HepG2 (cell line): ENCODE data around the gene SMIM45.

Experiments used
- ATAC-seq: fragments of 200-7000 bp; cut with Tn5 transposase; 3 replicates; pipeline ENCODE4 v1.9.1; 2020; ENCODE audit warnings: mild to moderate bottlenecking, moderate library complexity
- BruUV-seq: library from RNA; stranded (reverse); fragments of 400-500 nt; replicated peaks from 2 replicates; lab custom pipeline; 2021; lab: Mats Ljungman, UMichigan
- CTCF ChIA-PET: fragments of 300-600 bp; formaldehyde crosslinking; extraction: SDS; loops from one replicate; lab custom pipeline; 2021; ENCODE audit warnings: low total read pairs, inconsistent platforms, low intra/inter-chr PET ratio; lab: Yijun Ruan, JAX
- POLR2A ChIA-PET: fragments of 350-600 bp; sonication (Branson Sonifier 250); formaldehyde crosslinking; loops from one replicate; lab custom pipeline; 2020; ENCODE audit warnings: antibody characterized with exemption, inconsistent platforms; lab: Yijun Ruan, JAX
- DNase-seq: peaks from one replicate; pipeline ENCODE4 v3.0.0-alpha.2; 2015; ENCODE audit warnings: low spot score
- FAIRE-seq: peaks from 3 replicates; lab custom pipeline; 2011; peaks lifted over from hg19 to GRCh38; lab: Jason Lieb, UNC
- H2AFZ ChIP-seq: one replicate; pipeline ENCODE4 v1.6.1; 2011; ENCODE audit warnings: low read length, inconsistent platforms
- H3K27ac ChIP-seq: fragments of 300-600 bp; 3 replicates; pipeline ENCODE4 v1.8.0; 2011; ENCODE audit warnings: mixed run types, mild to moderate bottlenecking, mixed read lengths, low read length, inconsistent platforms; ENCODE audit not compliant: insufficient read depth; ENCODE audit errors: extremely low read length
- H3K27me3 ChIP-seq, 2 experiments: fragments of 200-600 bp in 1 of 2; 2 replicates in 1 of 2; 3 replicates in 1 of 2; pipeline versions ENCODE4 v1.6.0 to v1.8.0; 2011; ENCODE audit warnings: low read length in 2 of 2, mild to moderate bottlenecking in 2 of 2, moderate library complexity in 2 of 2, inconsistent platforms in 1 of 2; ENCODE audit not compliant: insufficient read depth in 2 of 2, control insufficient read depth in 1 of 2
- H3K36me3 ChIP-seq, 2 experiments: fragments of 200-600 bp in 1 of 2; replicated peaks in 1 of 2; 2 replicates in 1 of 2; 3 replicates in 1 of 2; pipeline versions ENCODE4 v1.5.1 to v1.8.0; 2011; ENCODE audit warnings: low read length in 2 of 2, inconsistent platforms in 1 of 2; ENCODE audit not compliant: insufficient read depth in 2 of 2, control insufficient read depth in 1 of 2
- H3K4me1 ChIP-seq: 2 replicates; pipeline ENCODE4 v1.5.1; 2012; ENCODE audit warnings: low read length, inconsistent platforms; ENCODE audit not compliant: insufficient read depth
- H3K4me2 ChIP-seq: 2 replicates; pipeline ENCODE4 v1.6.0; 2011; ENCODE audit warnings: low read depth, low read length, inconsistent platforms
- H3K4me3 ChIP-seq, 3 experiments: fragments of 200-600 bp in 1 of 3; sonication (generic), shearing (Covaris generic) in 1 of 3; replicated peaks in 1 of 3; 2 replicates each; pipeline ENCODE4 v1.5.1; 2011 to 2016; ENCODE audit warnings: low read length in 3 of 3, inconsistent platforms in 2 of 3, low read depth in 2 of 3, mild to moderate bottlenecking in 2 of 3, control low read depth in 1 of 3, mixed read lengths in 1 of 3; ENCODE audit not compliant: insufficient read depth in 1 of 3
- H3K79me2 ChIP-seq: one replicate; pipeline ENCODE4 v1.6.1; 2011; ENCODE audit warnings: low read length, inconsistent platforms; ENCODE audit not compliant: insufficient read depth
- H3K9ac ChIP-seq: 2 replicates; pipeline ENCODE4 v1.6.0; 2011; ENCODE audit warnings: mild to moderate bottlenecking, low read depth, low read length, inconsistent platforms; ENCODE audit not compliant: insufficient read depth
- H3K9me3 ChIP-seq: 2 replicates; pipeline ENCODE4 v1.5.1; 2012; ENCODE audit warnings: mild to moderate bottlenecking, low read length
- H4K20me1 ChIP-seq: 2 replicates; pipeline ENCODE4 v1.6.0; 2011; ENCODE audit warnings: inconsistent platforms, mild to moderate bottlenecking, low read length, moderate library complexity; ENCODE audit not compliant: insufficient read depth
- GATAD1 ChIP-seq: IDR thresholded peaks from 2 replicates; pipeline ENCODE4 v1.6.1; 2016; ENCODE audit warnings: missing genetic modification reagents, missing compliant biosample characterization
- IRF2 ChIP-seq: IDR thresholded peaks from 2 replicates; pipeline ENCODE4 v1.6.1; 2018; ENCODE audit warnings: missing genetic modification reagents, missing compliant biosample characterization
- MED8 ChIP-seq: sonication (generic); formaldehyde crosslinking; IDR thresholded peaks from 2 replicates; pipeline ENCODE4 v1.8.1; 2023; ENCODE audit warnings: mild to moderate bottlenecking, missing genetic modification reagents; ENCODE audit not compliant: insufficient replicate concordance
- NCOA5 ChIP-seq: sonication (generic); formaldehyde crosslinking; IDR thresholded peaks from 2 replicates; pipeline ENCODE4 v1.4.0; 2020; ENCODE audit warnings: missing genetic modification reagents
- NONO ChIP-seq, 2 experiments: fragments of 450-650 bp in 1 of 2; sonication (generic) in 1 of 2; formaldehyde crosslinking in 1 of 2; IDR thresholded peaks in 1 of 2; conservative IDR thresholded peaks in 1 of 2; 2 replicates each; pipeline versions ENCODE4 v1.6.1 to v1.8.0; 2017 to 2022; ENCODE audit warnings: mild to moderate bottlenecking in 1 of 2, missing genetic modification reagents in 1 of 2, moderate library complexity in 1 of 2
- POLR2A ChIP-seq, 2 experiments: IDR thresholded peaks; 2 replicates each; pipeline ENCODE4 v1.6.1; 2011; ENCODE audit warnings: low read depth in 2 of 2, low read length in 2 of 2, mild to moderate bottlenecking in 1 of 2, moderate library complexity in 1 of 2; ENCODE audit not compliant: insufficient read depth in 1 of 2
- TMF1 ChIP-seq: sonication (generic); formaldehyde crosslinking; IDR thresholded peaks from 2 replicates; pipeline ENCODE4 v1.8.1; 2022; ENCODE audit warnings: low read depth, missing genetic modification reagents
- WIZ ChIP-seq: sonication (generic); formaldehyde crosslinking; IDR thresholded peaks from 2 replicates; pipeline ENCODE4 v1.5.1; 2020; ENCODE audit warnings: mild to moderate bottlenecking, missing genetic modification reagents
- ZNF260 ChIP-seq: sonication (generic); formaldehyde crosslinking; IDR thresholded peaks from 2 replicates; pipeline ENCODE4 v1.4.0; 2020; ENCODE audit warnings: missing genetic modification reagents, low read depth, mild to moderate bottlenecking, borderline replicate concordance
- ZNF282 ChIP-seq: fragments of 450-650 bp; IDR thresholded peaks from 2 replicates; pipeline ENCODE4 v1.6.1; 2018; ENCODE audit not compliant: partially characterized antibody
- ZNF550 ChIP-seq: sonication (generic); formaldehyde crosslinking; IDR thresholded peaks from 2 replicates; pipeline ENCODE4 v1.4.0; 2020; ENCODE audit warnings: mild to moderate bottlenecking, missing genetic modification reagents, borderline replicate concordance
- WGBS: methylation state at CpG from one replicate; pipeline ENCODE4 v1.1.6; 2017; ENCODE audit warnings: low lambda C conversion rate; 5-methylcytosine and 5-hydroxymethylcytosine counted together
- in situ Hi-C: cut with HindIII; loops from 2 replicates; pipeline ENCODE4 v1.10.0; 2017; ENCODE audit warnings: low pct_unique_long_range_greater_than_20kb; ENCODE audit not compliant: extremely low pct_ligation_motif_present
- intact Hi-C: fragments of 100-400 bp; cut with micrococcal nuclease; formaldehyde crosslinking; loops from one replicate; pipeline ENCODE4 v1.10.0; 2022; ENCODE audit not compliant: unreplicated experiment
- TF ChIP-seq, protein P1 (sequence below): IDR thresholded peaks from 2 replicates; pipeline ENCODE4 v1.6.1; 2016; ENCODE audit warnings: low read depth, missing genetic modification reagents, missing compliant biosample characterization
- TF ChIP-seq, protein P2 (sequence below), 2 experiments: sonication (generic) in 1 of 2; formaldehyde crosslinking in 1 of 2; IDR thresholded peaks; 2 replicates each; pipeline versions ENCODE4 v1.6.1 to v1.9.0; 2014 to 2022; ENCODE audit warnings: antibody characterized with exemption in 1 of 2, borderline replicate concordance in 1 of 2, inconsistent platforms in 1 of 2, low read depth in 1 of 2, missing genetic modification reagents in 1 of 2

SMIM45 gene

GRCh38 chr22:41979423-41980250, 27.7 kb downstream of the SMIM45 start:
- DNase-seq, result no peak
- ChIA-PET POLR2A (no interaction called here), CTCF (no interaction called here)
- no peak overlapping the region for H3K4me2 ChIP-seq
- no peak overlapping the region for H3K4me3 ChIP-seq
- H3K27ac ChIP-seq, result no peak overlapping the region
- in situ Hi-C loops, result no loop called here
- H4K20me1 ChIP-seq, result no peaks in the 10 kb centered on the region
- no peak overlapping the region for H2AFZ ChIP-seq
- no peaks in the 10 kb centered on the region for H3K36me3 ChIP-seq
- H3K9ac ChIP-seq, result no peak overlapping the region
- WGBS, result 19% methylated on average over 9 of the region's 9 CpGs
- intact Hi-C loops, result no loop called here
- BruUV-seq, result no TSS peak
- no peak for ATAC-seq
- 0 out of 2 replicates have a peak, but pooled peaks cover 5% of the 10 kb centered on the region for H3K4me1 ChIP-seq
- H3K9me3 ChIP-seq, result no peaks in the 10 kb centered on the region
- no peaks in the 10 kb centered on the region for H3K79me2 ChIP-seq
- peaks cover 5 to 59% of the 10 kb centered on the region in 2 experiments for H3K27me3 ChIP-seq
- FAIRE-seq, result no peak
- no peak for TF ChIP-seq POLR2A (IDR thresholded peaks at IDR 0.05; ENCODE audit: insufficient read depth in 1 of 2, low read depth in 2 of 2, low read length in 2 of 2)
- TF ChIP-seq NCOA5 (CRISPR knock-in tag), result no peak
- TF ChIP-seq WIZ (CRISPR knock-in tag), result no peak
- TF ChIP-seq, protein P1, sequence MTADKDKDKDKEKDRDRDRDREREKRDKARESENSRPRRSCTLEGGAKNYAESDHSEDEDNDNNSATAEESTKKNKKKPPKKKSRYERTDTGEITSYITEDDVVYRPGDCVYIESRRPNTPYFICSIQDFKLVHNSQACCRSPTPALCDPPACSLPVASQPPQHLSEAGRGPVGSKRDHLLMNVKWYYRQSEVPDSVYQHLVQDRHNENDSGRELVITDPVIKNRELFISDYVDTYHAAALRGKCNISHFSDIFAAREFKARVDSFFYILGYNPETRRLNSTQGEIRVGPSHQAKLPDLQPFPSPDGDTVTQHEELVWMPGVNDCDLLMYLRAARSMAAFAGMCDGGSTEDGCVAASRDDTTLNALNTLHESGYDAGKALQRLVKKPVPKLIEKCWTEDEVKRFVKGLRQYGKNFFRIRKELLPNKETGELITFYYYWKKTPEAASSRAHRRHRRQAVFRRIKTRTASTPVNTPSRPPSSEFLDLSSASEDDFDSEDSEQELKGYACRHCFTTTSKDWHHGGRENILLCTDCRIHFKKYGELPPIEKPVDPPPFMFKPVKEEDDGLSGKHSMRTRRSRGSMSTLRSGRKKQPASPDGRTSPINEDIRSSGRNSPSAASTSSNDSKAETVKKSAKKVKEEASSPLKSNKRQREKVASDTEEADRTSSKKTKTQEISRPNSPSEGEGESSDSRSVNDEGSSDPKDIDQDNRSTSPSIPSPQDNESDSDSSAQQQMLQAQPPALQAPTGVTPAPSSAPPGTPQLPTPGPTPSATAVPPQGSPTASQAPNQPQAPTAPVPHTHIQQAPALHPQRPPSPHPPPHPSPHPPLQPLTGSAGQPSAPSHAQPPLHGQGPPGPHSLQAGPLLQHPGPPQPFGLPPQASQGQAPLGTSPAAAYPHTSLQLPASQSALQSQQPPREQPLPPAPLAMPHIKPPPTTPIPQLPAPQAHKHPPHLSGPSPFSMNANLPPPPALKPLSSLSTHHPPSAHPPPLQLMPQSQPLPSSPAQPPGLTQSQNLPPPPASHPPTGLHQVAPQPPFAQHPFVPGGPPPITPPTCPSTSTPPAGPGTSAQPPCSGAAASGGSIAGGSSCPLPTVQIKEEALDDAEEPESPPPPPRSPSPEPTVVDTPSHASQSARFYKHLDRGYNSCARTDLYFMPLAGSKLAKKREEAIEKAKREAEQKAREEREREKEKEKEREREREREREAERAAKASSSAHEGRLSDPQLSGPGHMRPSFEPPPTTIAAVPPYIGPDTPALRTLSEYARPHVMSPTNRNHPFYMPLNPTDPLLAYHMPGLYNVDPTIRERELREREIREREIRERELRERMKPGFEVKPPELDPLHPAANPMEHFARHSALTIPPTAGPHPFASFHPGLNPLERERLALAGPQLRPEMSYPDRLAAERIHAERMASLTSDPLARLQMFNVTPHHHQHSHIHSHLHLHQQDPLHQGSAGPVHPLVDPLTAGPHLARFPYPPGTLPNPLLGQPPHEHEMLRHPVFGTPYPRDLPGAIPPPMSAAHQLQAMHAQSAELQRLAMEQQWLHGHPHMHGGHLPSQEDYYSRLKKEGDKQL (CRISPR knock-in tag), result no peak
- no peak for TF ChIP-seq ZNF550
- TF ChIP-seq GATAD1 (CRISPR knock-in tag), result no peak
- no peak for TF ChIP-seq ZNF282
- no peak for TF ChIP-seq IRF2 (CRISPR knock-in tag)
- TF ChIP-seq, protein P2, sequence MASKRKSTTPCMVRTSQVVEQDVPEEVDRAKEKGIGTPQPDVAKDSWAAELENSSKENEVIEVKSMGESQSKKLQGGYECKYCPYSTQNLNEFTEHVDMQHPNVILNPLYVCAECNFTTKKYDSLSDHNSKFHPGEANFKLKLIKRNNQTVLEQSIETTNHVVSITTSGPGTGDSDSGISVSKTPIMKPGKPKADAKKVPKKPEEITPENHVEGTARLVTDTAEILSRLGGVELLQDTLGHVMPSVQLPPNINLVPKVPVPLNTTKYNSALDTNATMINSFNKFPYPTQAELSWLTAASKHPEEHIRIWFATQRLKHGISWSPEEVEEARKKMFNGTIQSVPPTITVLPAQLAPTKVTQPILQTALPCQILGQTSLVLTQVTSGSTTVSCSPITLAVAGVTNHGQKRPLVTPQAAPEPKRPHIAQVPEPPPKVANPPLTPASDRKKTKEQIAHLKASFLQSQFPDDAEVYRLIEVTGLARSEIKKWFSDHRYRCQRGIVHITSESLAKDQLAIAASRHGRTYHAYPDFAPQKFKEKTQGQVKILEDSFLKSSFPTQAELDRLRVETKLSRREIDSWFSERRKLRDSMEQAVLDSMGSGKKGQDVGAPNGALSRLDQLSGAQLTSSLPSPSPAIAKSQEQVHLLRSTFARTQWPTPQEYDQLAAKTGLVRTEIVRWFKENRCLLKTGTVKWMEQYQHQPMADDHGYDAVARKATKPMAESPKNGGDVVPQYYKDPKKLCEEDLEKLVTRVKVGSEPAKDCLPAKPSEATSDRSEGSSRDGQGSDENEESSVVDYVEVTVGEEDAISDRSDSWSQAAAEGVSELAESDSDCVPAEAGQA (IDR thresholded peaks at IDR 0.05; ENCODE audit: low read depth), result no peak
- TF ChIP-seq, protein P2 (CRISPR knock-in tag; IDR thresholded peaks at IDR 0.05; ENCODE audit: borderline replicate concordance), result no peak
- no peak for TF ChIP-seq TMF1
- no peak for TF ChIP-seq NONO (IDR thresholded peaks at IDR 0.05)
- TF ChIP-seq NONO (CRISPR knock-in tag; conservative IDR thresholded peaks at IDR 0.05), result no peak
- TF ChIP-seq MED8 (CRISPR knock-in tag), result no peak
- TF ChIP-seq ZNF260, result no peak
